Heart left ventricle (tissue), 16 donors: Measurements from ENCODE around the gene MARCHF10. TPM values are rescaled to one million over a fixed set of nuclear protein-coding genes. Genes with fewer than 3 reads are reported as not detected.

Source experiments
- ATAC-seq, 4 donors: fragments of 200-7000 bp; cut with Tn5 transposase; one replicate each; pipeline ENCODE4 v1.9.1; 2020 to 2022; ENCODE audit warnings: moderate library complexity in 4 of 4, mild to moderate bottlenecking in 3 of 4, moderate number of reproducible peaks in 1 of 4
- DNase-seq, 5 donors: peaks; one replicate each; pipeline ENCODE4 v3.0.0-alpha.2; 2020
- H3K27ac ChIP-seq, 12 donors: fragments of 200-600 bp; sonication (generic) in 4 of 12; one replicate each; pipeline versions ENCODE4 v1.5.0 to v1.8.0; 2016 to 2022; ENCODE audit warnings: mild to moderate bottlenecking in 2 of 12
- H3K27me3 ChIP-seq, 9 donors: fragments of 200-600 bp; sonication (generic) in 2 of 9; one replicate each; pipeline versions ENCODE4 v1.5.1 to v1.8.0; 2016 to 2022; ENCODE audit warnings: mild to moderate bottlenecking in 3 of 9
- H3K36me3 ChIP-seq, 9 donors: fragments of 200-600 bp; sonication (generic) in 2 of 9; one replicate each; pipeline versions ENCODE4 v1.5.0 to v1.8.0; 2018 to 2022; ENCODE audit warnings: mild to moderate bottlenecking in 2 of 9
- H3K4me1 ChIP-seq, 12 donors: fragments of 200-600 bp; sonication (generic) in 4 of 12; one replicate each; pipeline versions ENCODE4 v1.5.0 to v1.8.0; 2016 to 2022; ENCODE audit warnings: mild to moderate bottlenecking in 3 of 12
- H3K4me3 ChIP-seq, 12 donors: fragments of 200-600 bp; sonication (generic) in 4 of 12; one replicate each; pipeline versions ENCODE4 v1.5.0 to v1.8.0; 2017 to 2022; ENCODE audit warnings: mild to moderate bottlenecking in 9 of 12, moderate library complexity in 4 of 12
- H3K9me3 ChIP-seq, 12 donors: fragments of 200-600 bp; sonication (generic) in 4 of 12; one replicate each; pipeline versions ENCODE4 v1.5.0 to v1.8.0; 2016 to 2022; ENCODE audit warnings: mild to moderate bottlenecking in 1 of 12
- POLR2A ChIP-seq, 2 donors: fragments of 450-650 bp; IDR thresholded peaks; one replicate each; pipeline ENCODE4 v1.6.1; 2017; ENCODE audit warnings: antibody characterized with exemption in 2 of 2, mild to moderate bottlenecking in 2 of 2, moderate library complexity in 2 of 2
- WGBS, 4 donors: extraction: QIAGEN DNeasy Blood & Tissue Kit in 2 of 4; methylation state at CpG; one replicate each; pipeline versions ENCODE4 v1.1.5 to v1.1.7; 2013 to 2018; 5-methylcytosine and 5-hydroxymethylcytosine counted together
- intact Hi-C, 10 donors: fragments of 100-400 bp; cut with DNase I; formaldehyde crosslinking; loops; one replicate each; pipeline versions ENCODE4 v1.11.1 to v1.14.2; 2022
- long read RNA-seq, 3 donors: library from polyadenylated mRNA; unstranded; transcript quantifications; one replicate each; pipeline ENCODE4 v2.0.0, GENCODE V29; 2020 to 2021
- polyA plus RNA-seq, 2 donors: library from polyadenylated mRNA; stranded (reverse); fragments of 200-250 nt; gene quantifications; one replicate each; pipeline ENCODE4 v1.2.3, GENCODE V29; 2013
- total RNA-seq, 9 donors: library from RNA; depleted of rRNA in 2 of 9; stranded (reverse); fragments of >200 nt in 2 of 9; fragmentation: NEBNext Ultra II Directional in 3 of 9; extraction: Animal tissue kit (Norgen Biotek cat#: 25700) in 3 of 9; gene quantifications; one replicate each; pipeline versions ENCODE4 v1.1.0 to v1.2.4, GENCODE V29; 2016 to 2023
- TF ChIP-seq, protein P1 (sequence below), 12 donors: fragments of 200-600 bp; sonication (generic) in 4 of 12; IDR thresholded peaks; one replicate each; pipeline versions ENCODE4 v1.5.0 to v1.8.0; 2018 to 2022; ENCODE audit warnings: antibody characterized with exemption in 12 of 12, mild to moderate bottlenecking in 5 of 12
- donor health status: ischemic (EF 13 %, LVEDD 7.1; RV severe dilation, severe dysfunction).
- donor health status: healthy with polysubstance abuse.
- donor health status: DM: no; HTN: yes; CAD: no.
- donor health status: DM: no; HTN: no; CAD: no.
- donor health status: ischemic (EF 25% LVEDD 6.9; RV normal size, moderate dysfunction).
- donor health status: ischemic (EF 25% LVEDD 5.7; RV mildly dilated, moderate dysfunction).
- donor health status: healthy.
- donor health status: DM: yes; HTN: yes; CAD: no.
- donor health status: ischemic (EF 35%, LVEDD 5.7; RV mildly dilated, moderate dysfunction).
- donor health status: nonischemic (EF 11% LVEDD 7.7; RV severe dilation, severe dysfunction).
- donor health status: DM: yes; HTN: yes; CAD: no.
- donor health status: PGD.
- donor health status: ischemic (EF 29% LVEDD 5.4; RV normal size, mild dysfunction).
- donor health status: nonischemic (EF 23%, LVEDD 6.1; RV moderate dilation, normal function).

Gene MARCHF10, protein sequence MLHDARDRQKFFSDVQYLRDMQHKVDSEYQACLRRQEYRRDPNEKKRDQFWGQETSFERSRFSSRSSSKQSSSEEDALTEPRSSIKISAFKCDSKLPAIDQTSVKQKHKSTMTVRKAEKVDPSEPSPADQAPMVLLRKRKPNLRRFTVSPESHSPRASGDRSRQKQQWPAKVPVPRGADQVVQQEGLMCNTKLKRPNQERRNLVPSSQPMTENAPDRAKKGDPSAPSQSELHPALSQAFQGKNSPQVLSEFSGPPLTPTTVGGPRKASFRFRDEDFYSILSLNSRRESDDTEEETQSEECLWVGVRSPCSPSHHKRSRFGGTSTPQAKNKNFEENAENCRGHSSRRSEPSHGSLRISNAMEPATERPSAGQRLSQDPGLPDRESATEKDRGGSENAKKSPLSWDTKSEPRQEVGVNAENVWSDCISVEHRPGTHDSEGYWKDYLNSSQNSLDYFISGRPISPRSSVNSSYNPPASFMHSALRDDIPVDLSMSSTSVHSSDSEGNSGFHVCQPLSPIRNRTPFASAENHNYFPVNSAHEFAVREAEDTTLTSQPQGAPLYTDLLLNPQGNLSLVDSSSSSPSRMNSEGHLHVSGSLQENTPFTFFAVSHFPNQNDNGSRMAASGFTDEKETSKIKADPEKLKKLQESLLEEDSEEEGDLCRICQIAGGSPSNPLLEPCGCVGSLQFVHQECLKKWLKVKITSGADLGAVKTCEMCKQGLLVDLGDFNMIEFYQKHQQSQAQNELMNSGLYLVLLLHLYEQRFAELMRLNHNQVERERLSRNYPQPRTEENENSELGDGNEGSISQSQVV
- total RNA-seq (not detected), polyA plus RNA-seq (not detected)
- long read RNA-seq, donor 1: 0 reads
- long read RNA-seq, donor 2: 0 reads
- long read RNA-seq, donor 3: 0 reads

DNA sequence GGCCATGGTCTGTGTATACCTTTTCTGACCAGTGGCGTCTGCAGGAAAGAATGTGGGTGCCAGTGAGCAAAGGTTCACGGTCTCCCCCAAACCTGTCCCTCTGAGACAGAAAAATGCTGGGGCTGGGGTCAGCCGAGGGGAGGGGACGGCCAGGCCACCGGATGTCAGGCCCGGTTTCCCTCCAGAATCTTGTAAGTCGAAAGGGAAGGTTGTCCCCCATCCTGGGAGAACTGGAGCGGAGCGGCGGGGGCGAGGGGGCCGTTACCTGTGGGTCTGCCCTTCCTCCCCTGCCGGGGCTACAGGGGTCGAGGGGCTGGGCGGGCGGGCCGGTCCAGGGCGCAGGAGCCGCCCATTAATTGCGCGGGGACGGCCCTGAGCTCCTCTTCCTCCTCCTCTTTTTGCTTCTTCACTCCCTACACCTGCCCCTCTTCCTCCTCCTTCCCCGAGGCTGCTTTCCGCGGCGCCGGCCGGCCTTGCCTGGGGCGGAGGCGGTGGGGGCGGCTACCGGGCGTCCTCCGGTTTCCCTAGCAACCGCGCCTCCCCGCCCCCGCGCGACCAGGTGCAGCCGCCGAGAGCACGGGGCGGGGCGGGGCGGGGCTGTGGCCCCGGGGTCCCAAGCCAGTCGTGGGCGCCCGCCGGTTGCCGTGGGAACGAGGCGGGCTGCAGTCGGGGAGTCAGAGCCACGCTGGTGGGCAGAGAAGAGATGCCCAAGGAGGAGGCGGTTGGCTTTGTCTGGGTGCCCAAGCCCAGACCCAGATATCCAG is at the start of gene MARCHF10:
Gene MARCHF10, minus strand, starts transcription at position 503 of the 764 bp plus-strand sequence. CDS start 6,579 bp downstream, outside the sequence.
- intact Hi-C loops: no loop called here
- no peaks in the 10 kb centered on the region for H3K36me3 ChIP-seq
- TF ChIP-seq, protein P1, sequence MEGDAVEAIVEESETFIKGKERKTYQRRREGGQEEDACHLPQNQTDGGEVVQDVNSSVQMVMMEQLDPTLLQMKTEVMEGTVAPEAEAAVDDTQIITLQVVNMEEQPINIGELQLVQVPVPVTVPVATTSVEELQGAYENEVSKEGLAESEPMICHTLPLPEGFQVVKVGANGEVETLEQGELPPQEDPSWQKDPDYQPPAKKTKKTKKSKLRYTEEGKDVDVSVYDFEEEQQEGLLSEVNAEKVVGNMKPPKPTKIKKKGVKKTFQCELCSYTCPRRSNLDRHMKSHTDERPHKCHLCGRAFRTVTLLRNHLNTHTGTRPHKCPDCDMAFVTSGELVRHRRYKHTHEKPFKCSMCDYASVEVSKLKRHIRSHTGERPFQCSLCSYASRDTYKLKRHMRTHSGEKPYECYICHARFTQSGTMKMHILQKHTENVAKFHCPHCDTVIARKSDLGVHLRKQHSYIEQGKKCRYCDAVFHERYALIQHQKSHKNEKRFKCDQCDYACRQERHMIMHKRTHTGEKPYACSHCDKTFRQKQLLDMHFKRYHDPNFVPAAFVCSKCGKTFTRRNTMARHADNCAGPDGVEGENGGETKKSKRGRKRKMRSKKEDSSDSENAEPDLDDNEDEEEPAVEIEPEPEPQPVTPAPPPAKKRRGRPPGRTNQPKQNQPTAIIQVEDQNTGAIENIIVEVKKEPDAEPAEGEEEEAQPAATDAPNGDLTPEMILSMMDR (IDR thresholded peaks at IDR 0.05): no peak
- TF ChIP-seq POLR2A (IDR thresholded peaks at IDR 0.05): no peak
- no peak within 1 kb of the TSS for H3K27ac ChIP-seq
- H3K9me3 ChIP-seq: no peaks in the 10 kb centered on the region
- 8 to 10% (median 9%) methylated on average over 49 to 57 of the region's 57 CpGs for WGBS, 4 donors
- peaks cover 0 to 27% (median 10%) of the 10 kb centered on the region in 9 donors for H3K27me3 ChIP-seq
- peak in 1 of 5 donors; percentile 25 for DNase-seq
- H3K4me1 ChIP-seq: peaks cover 0 to 8% (median 3%) of the 10 kb centered on the region in 12 donors
- ATAC-seq: peak in 2 of 4 donors; percentile 33 to 41
- peak within 1 kb of the TSS in 8 of 12 donors; percentile 24 to 41 (median 29) for H3K4me3 ChIP-seq

DNA sequence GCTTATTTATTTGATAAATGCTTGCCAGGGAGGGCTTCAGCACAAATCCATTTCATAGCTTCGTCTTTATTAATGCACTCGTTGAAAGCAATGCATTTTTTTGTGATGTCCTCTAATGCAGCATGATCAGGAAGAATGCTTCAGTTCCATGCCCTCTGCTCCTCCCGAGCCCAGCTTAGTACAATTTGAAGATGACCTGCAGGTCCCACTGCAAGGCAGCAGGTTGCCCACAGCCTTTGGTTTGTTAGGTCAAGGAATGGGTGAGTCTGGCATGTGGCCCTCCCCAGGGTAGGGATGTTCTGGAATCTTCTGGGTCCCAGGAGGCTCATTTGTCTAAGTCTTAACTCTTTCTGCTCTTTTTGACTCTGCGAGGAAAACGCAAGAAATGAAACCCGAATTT is 49.4 kb upstream of the MARCHF10 start:
- H3K27ac ChIP-seq: no peak overlapping the region
- DNase-seq (no peak), ATAC-seq (no peak)
- TF ChIP-seq, protein P1 (IDR thresholded peaks at IDR 0.05): no peak
- TF ChIP-seq POLR2A (IDR thresholded peaks at IDR 0.05): no peak
- H3K36me3 ChIP-seq: no peaks in the 10 kb centered on the region
- no peak overlapping the region for H3K4me3 ChIP-seq
- intact Hi-C loops: no loop called here
- WGBS, 4 donors: 86 to 88% (median 87%) methylated on average over 6 of the region's 6 CpGs
- no peaks in the 10 kb centered on the region for H3K4me1 ChIP-seq
- H3K9me3 ChIP-seq: no peaks in the 10 kb centered on the region
- peaks cover 0 to 3% (median 0%) of the 10 kb centered on the region in 9 donors for H3K27me3 ChIP-seq

DNA sequence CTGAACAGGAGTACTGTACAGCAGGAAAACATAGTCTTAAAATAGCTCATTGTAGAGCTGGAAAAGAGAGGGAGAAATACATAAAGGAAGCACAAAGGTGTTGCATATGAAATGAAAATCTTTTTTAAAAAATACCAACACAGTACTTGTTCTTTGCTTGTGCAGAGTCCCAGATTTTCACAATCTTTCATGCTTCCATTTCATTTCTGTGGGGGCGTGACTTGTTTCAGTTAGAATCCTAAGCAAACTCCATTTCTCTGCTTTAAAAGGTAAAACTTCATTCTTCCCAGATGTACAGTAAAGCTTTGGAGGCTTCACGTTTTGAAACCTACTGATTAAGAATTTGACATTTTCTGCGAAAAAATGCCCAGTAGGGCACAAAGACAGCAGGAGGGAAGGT is 48.5 kb upstream of the MARCHF10 start:
- H3K4me1 ChIP-seq: no peaks in the 10 kb centered on the region
- WGBS, 4 donors: 75 to 82% (median 81%) methylated on average over 3 of the region's 3 CpGs
- intact Hi-C loops: no loop called here
- H3K36me3 ChIP-seq: no peaks in the 10 kb centered on the region
- no peaks in the 10 kb centered on the region for H3K27me3 ChIP-seq
- no peak for TF ChIP-seq POLR2A (IDR thresholded peaks at IDR 0.05)
- TF ChIP-seq, protein P1 (IDR thresholded peaks at IDR 0.05): no peak
- no peak overlapping the region for H3K27ac ChIP-seq
- H3K9me3 ChIP-seq: no peaks in the 10 kb centered on the region
- DNase-seq (no peak), ATAC-seq (no peak)
- no peak overlapping the region for H3K4me3 ChIP-seq
